Measurements from ENCODE around the gene MIPOL1.
"Not testable (repeated sequence)": the region's sequence is repeated elsewhere in the genome, so short reads cannot be mapped to it uniquely, and the experiment has no call there.

Gene MIPOL1

GRCh38 chr14:37546621-37547447 lies 349.1 kb downstream of the MIPOL1 start:
- DNase-seq (ENCODE audit: low read depth in 2 of 2), result peak; percentile 23 to 35

- DNase-seq (ENCODE audit: low read depth in 2 of 2), result peak; percentile 67 to 76
Measured at GRCh38 chr14:37550511-37550910, 352.8 kb downstream of the MIPOL1 start.

GRCh38 chr14:37551119-37551518 lies 353.4 kb downstream of the MIPOL1 start:
- no peak for DNase-seq (ENCODE audit: low read depth in 2 of 2)

- no peak for DNase-seq (ENCODE audit: low read depth in 2 of 2)
Measured at GRCh38 chr14:37553935-37554550, 356.3 kb downstream of the MIPOL1 start.

- DNase-seq (ENCODE audit: low read depth in 2 of 2), result not testable (repeated sequence)
Measured at GRCh38 chr14:37555596-37555995, 357.9 kb downstream of the MIPOL1 start.

GRCh38 chr14:37558740-37559139 lies 361.0 kb downstream of the MIPOL1 start:
- DNase-seq (ENCODE audit: low read depth in 2 of 2), result no peak

GRCh38 chr14:37559386-37559785 lies 361.6 kb downstream of the MIPOL1 start:
- no peak for DNase-seq (ENCODE audit: low read depth in 2 of 2)

- no peak for DNase-seq (ENCODE audit: low read depth in 2 of 2)
Measured at GRCh38 chr14:37563189-37563588, 365.5 kb downstream of the MIPOL1 start.

- no peak for DNase-seq (ENCODE audit: low read depth in 2 of 2)
Measured at GRCh38 chr14:37565550-37565949, 367.8 kb downstream of the MIPOL1 start.

GRCh38 chr14:37566811-37567371 lies 369.2 kb downstream of the MIPOL1 start:
- DNase-seq (ENCODE audit: low read depth in 2 of 2), result no peak

- DNase-seq (ENCODE audit: low read depth in 2 of 2), result no peak
Measured at GRCh38 chr14:37569729-37570128, 372.0 kb downstream of the MIPOL1 start.

GRCh38 chr14:37571391-37571790 lies 373.7 kb downstream of the MIPOL1 start:
- no peak for DNase-seq (ENCODE audit: low read depth in 2 of 2)

GRCh38 chr14:37573356-37573755 lies 375.6 kb downstream of the MIPOL1 start:
- no peak for DNase-seq (ENCODE audit: low read depth in 2 of 2)

GRCh38 chr14:37579274-37579673 lies 381.5 kb downstream of the MIPOL1 start:
- no peak for DNase-seq (ENCODE audit: low read depth in 2 of 2)

- no peak for DNase-seq (ENCODE audit: low read depth in 2 of 2)
Measured at GRCh38 chr14:37580146-37580545, 382.4 kb downstream of the MIPOL1 start.

GRCh38 chr14:37583358-37584210 lies 385.8 kb downstream of the MIPOL1 start:
- DNase-seq (ENCODE audit: low read depth in 2 of 2), result no peak

- DNase-seq (ENCODE audit: low read depth in 2 of 2), result no peak
Measured at GRCh38 chr14:37584211-37585100, 386.7 kb downstream of the MIPOL1 start.

- no peak for DNase-seq (ENCODE audit: low read depth in 2 of 2)
Measured at GRCh38 chr14:37585101-37585511, 387.4 kb downstream of the MIPOL1 start.

- no peak for DNase-seq (ENCODE audit: low read depth in 2 of 2)
Measured at GRCh38 chr14:37585971-37586796, 388.4 kb downstream of the MIPOL1 start.

GRCh38 chr14:37586797-37587130 lies 389.0 kb downstream of the MIPOL1 start:
- DNase-seq (ENCODE audit: low read depth in 2 of 2), result no peak
